Activated T-helper 2 cell treated with anti-CD3 and anti-CD28 coated beads, Interferon-gamma antibody, Interleukin-2, Interleukin-4, amounts not matched to agents 10 μg/mL and 5 μg/mL and 100 μg/mL, durations not matched to agents 14 hours and 24 hours and 36 hours (primary cell): ENCODE results near the gene UCKL1. TPM values are rescaled to one million over a fixed set of nuclear protein-coding genes. Genes with fewer than 3 reads are reported as not detected.
A peak's percentile ranks its signal among the peaks of the same experiment; 100 is the strongest.
"Not testable (repeated sequence)": the region's sequence is repeated elsewhere in the genome, so short reads cannot be mapped to it uniquely, and the experiment has no call there.

ENCODE experiments used
- DNase-seq: peaks from one replicate; pipeline ENCODE4 v3.0.0; 2021; ENCODE audit warnings: low spot score
- H3K27ac Mint-ChIP-seq: one replicate; pipeline ENCODE4 v1.8.0; 2021; ENCODE audit warnings: mixed read lengths
- H3K27me3 Mint-ChIP-seq: one replicate; pipeline ENCODE4 v1.8.0; 2021; ENCODE audit warnings: low read depth, mixed read lengths
- H3K36me3 Mint-ChIP-seq: one replicate; pipeline ENCODE4 v1.8.0; 2021; ENCODE audit warnings: low read depth, mixed read lengths
- H3K4me1 Mint-ChIP-seq: one replicate; pipeline ENCODE4 v1.8.0; 2021; ENCODE audit warnings: low read depth, mixed read lengths
- H3K4me3 Mint-ChIP-seq: one replicate; pipeline ENCODE4 v1.8.0; 2021; ENCODE audit warnings: low read depth, mild to moderate bottlenecking, moderate library complexity, mixed read lengths
- H3K9me3 Mint-ChIP-seq: one replicate; pipeline ENCODE4 v1.8.0; 2021; ENCODE audit warnings: mixed read lengths
- intact Hi-C: fragments of 100-400 bp; cut with micrococcal nuclease; formaldehyde crosslinking; loops from one replicate; pipeline ENCODE4 v1.15.1; 2023
- total RNA-seq: library from RNA; stranded (reverse); gene quantifications from 2 replicates; pipeline ENCODE4 v1.2.3, GENCODE V29; 2022

UCKL1 gene
- total RNA-seq, 1 donor from 2014 or later: 48.7 TPM

DNA sequence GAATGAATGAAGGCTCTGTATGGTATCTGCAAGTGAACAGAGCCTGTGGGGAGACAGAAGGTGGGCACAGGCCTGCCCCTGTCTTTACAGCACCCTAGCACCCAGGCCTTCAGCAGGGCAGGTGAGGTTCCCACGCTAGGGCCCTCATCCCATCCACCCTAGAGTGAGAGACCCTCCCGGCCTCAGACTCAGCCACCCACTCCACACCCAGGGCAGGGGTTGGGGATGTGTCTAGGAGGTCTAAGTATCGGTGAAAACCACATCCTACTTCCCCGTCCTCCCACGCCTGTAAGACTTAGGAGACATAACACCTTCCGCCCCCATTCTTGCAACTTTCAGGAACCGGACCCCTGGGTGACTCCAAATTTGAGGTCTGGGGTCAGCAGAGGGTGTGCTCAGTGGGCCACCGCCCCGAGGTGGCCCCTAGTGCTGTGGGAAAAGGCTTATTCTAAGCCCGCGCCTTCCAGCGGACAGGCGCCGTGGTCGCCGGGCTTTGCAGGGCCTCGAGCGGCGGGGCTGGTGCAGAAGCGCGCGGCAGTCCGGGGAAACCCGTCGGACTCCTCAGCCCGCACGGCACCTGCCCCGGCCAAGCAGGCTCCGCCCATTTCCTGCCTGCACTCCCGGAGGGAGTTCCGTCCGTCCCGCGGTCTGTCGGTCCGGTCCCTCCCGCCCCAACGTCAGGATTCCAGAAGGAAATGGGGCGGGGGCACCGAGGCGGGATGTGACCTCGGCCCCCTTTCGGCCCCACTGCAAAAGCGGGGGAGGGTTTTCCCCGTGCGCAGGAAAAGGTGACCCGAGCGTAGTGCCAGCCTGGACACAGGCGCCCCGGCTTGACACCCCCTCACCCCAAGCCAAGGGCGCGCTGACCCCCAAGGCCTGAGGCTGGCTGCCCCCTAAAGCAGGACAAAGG lies 22.4 kb upstream of the UCKL1 start:
- H3K4me3 Mint-ChIP-seq: peak overlapping the region; percentile 83
- no peaks in the 10 kb centered on the region for H3K9me3 Mint-ChIP-seq
- H3K27ac Mint-ChIP-seq: peak overlapping the region; percentile 79
- H3K27me3 Mint-ChIP-seq: no peaks in the 10 kb centered on the region
- intact Hi-C loops: loop anchor here (10.0 kb wide), 2 partner anchors 114 to 274 kb away; partner anchors contain the start of genes ABHD16B, ARFRP1, TPD52L2 and ZGPAT
- H3K36me3 Mint-ChIP-seq: peaks cover 43% of the 10 kb centered on the region
- H3K4me1 Mint-ChIP-seq: peaks cover 57% of the 10 kb centered on the region
- peak; percentile 61 for DNase-seq

DNA sequence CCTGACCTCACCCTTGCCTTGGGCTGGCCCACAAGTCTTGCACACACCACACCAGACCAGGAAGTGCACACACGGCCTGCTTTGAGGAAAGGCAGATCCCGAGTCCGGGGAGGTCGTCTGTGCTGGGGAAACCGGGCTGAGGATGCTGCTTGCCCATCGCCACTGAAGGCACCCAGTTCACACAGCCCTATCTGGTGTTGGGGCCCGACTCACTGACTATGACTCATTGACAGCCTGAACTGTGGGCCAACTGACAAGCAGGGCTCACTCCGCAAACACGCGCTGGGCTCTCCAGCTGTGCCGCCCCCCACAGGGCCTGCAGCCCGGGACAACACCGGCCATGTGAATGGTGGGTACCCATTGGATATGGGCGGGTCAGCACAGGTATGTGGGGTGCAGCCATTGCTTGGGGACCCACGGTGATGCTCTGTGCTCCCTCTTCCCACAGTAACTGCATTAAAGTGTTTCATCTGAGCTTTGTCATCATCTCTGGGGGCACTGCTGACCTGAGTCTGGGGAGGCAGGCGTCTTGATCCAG lies 21.6 kb upstream of the UCKL1 start:
- no peaks in the 10 kb centered on the region for H3K9me3 Mint-ChIP-seq
- H3K27ac Mint-ChIP-seq: peak overlapping the region; percentile 79
- intact Hi-C loops: loop anchor here (1.0 to 10.0 kb wide), 3 partner anchors 82 to 273 kb away; partner anchors contain the start of genes ABHD16B, ARFRP1, TPD52L2 and ZGPAT
- H3K36me3 Mint-ChIP-seq: peaks cover 43% of the 10 kb centered on the region
- no peaks in the 10 kb centered on the region for H3K27me3 Mint-ChIP-seq
- peak overlapping the region; percentile 83 for H3K4me3 Mint-ChIP-seq
- DNase-seq: peak; percentile 60
- H3K4me1 Mint-ChIP-seq: peaks cover 56% of the 10 kb centered on the region

DNA sequence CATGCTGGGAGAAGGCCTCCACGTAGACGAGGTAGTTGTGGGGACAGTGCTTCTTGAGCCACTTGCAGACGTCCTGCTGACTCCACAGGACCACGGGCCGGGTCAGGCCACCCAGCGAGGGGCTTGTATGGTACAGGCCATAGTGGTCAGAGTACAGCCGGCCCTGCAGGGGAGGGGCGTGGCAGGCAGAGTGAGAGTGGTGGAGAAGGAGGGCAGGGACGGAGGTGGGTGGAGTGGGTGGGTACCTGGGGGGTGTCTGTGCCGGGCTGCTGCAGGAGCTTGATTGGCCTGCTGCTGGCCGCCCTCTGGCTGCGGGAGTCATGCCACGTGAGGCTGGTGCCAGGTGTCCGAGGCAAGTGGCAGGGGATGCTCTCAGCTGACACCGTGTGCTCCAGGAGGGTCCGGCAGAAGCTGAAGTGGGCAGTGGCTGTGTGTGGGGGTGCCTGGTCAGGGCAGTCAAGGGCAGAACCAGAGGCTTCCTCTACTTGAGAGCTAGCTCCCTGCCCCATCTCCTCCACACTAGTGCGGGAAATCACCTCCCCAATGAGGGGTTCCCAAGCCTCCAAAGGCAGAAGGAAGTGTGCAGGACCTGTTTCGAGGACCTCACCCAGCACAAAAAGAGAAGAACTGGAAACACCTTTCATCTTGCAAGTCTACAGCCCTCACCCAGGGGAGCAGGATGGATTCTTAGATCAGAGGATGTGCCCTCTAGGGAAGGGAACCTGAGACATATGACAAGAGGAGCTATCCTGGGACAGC lies 20.9 kb upstream of the UCKL1 start:
- no peak for DNase-seq
- Mint-ChIP-seq H3K4me1 (peaks cover 50% of the 10 kb centered on the region), H3K4me3 (peak overlapping the region; percentile 83), H3K9me3 (no peaks in the 10 kb centered on the region), H3K27me3 (no peaks in the 10 kb centered on the region), H3K36me3 (peaks cover 37% of the 10 kb centered on the region), H3K27ac (peak overlapping the region; percentile 79)
- intact Hi-C loops: loop anchor here (1.0 to 10.0 kb wide), 3 partner anchors 81 to 272 kb away; partner anchors contain the start of genes ABHD16B, ARFRP1, TPD52L2 and ZGPAT

- intact Hi-C loops: loop anchor here (10.0 kb wide), 2 partner anchors 112 to 272 kb away; partner anchors contain the start of genes ABHD16B, ARFRP1, TPD52L2 and ZGPAT
- Mint-ChIP-seq H3K4me1 (peaks cover 46% of the 10 kb centered on the region), H3K27ac (peak overlapping the region; percentile 56), H3K36me3 (peaks cover 33% of the 10 kb centered on the region), H3K4me3 (peak overlapping the region; percentile 83)
- not testable (repeated sequence) for H3K9me3 Mint-ChIP-seq, DNase-seq, H3K27me3 Mint-ChIP-seq
These were observed 20.3 kb upstream of the UCKL1 start for GRCh38 chr20:63976511-63976910.

GRCh38 chr20:63974402-63975200 lies 18.4 kb upstream of the UCKL1 start:
- no peak overlapping the region for H3K27ac Mint-ChIP-seq
- no peaks in the 10 kb centered on the region for H3K27me3 Mint-ChIP-seq
- H3K9me3 Mint-ChIP-seq: no peaks in the 10 kb centered on the region
- no peak overlapping the region for H3K4me3 Mint-ChIP-seq
- H3K4me1 Mint-ChIP-seq: peaks cover 34% of the 10 kb centered on the region
- no peak for DNase-seq
- H3K36me3 Mint-ChIP-seq: peaks cover 33% of the 10 kb centered on the region
- intact Hi-C loops: loop anchor here (1.0 to 10.0 kb wide), 3 partner anchors 110 to 436 kb away; partner anchors contain the start of genes ABHD16B, ARFRP1, TPD52L2 and ZGPAT

DNA sequence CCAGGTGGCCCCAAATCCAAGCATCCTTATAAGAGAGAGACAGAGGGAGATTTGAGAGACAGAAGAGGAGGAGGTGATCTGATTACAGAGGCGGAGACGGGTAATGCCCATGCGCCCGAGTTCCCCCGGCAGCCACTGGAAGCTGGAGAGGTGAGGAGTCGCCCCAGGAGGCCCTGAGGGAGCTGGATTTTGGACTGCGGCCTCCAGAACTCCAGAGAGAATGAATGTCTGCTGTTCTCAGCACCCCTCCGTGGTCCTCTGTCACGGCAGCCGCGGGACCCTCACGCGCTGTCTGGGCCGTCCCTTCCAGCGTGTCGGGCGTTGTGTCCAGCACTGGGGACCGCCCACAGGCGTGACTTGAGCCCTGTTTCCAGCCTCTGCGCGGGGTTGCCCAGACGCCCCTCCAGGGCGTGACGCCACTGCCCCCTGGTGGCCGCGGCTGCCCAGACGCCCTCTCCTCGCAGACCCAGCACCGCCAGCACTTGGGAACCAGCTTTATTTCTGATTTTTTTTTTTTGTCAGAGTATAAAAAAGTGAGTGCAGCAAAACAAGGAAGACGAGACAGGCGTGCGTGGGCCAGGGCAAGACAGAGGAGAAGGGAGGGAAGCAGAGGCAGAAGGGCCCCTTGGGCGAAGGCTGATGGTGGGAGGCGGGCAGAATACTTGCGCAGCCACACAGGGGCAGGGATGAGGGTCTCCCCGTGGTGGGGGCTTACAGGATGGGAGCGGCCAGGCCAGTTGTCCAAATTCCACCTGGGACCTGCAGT lies 17.6 kb upstream of the UCKL1 start:
- peaks cover 36% of the 10 kb centered on the region for H3K36me3 Mint-ChIP-seq
- no peaks in the 10 kb centered on the region for H3K27me3 Mint-ChIP-seq
- intact Hi-C loops: loop anchor here (1.0 to 10.0 kb wide), 3 partner anchors 109 to 436 kb away; partner anchors contain the start of genes ABHD16B, ARFRP1, TPD52L2 and ZGPAT
- H3K27ac Mint-ChIP-seq: no peak overlapping the region
- peak; percentile 66 for DNase-seq
- H3K4me3 Mint-ChIP-seq: no peak overlapping the region
- H3K4me1 Mint-ChIP-seq: peaks cover 36% of the 10 kb centered on the region
- no peaks in the 10 kb centered on the region for H3K9me3 Mint-ChIP-seq

- H3K27ac Mint-ChIP-seq: no peak overlapping the region
- H3K4me3 Mint-ChIP-seq: no peak overlapping the region
- intact Hi-C loops: loop anchor here (10.0 kb wide), 2 partner anchors 108 to 268 kb away; partner anchors contain the start of genes ABHD16B, ARFRP1, TPD52L2 and ZGPAT
- peaks cover 43% of the 10 kb centered on the region for H3K36me3 Mint-ChIP-seq
- no peaks in the 10 kb centered on the region for H3K9me3 Mint-ChIP-seq
- no peaks in the 10 kb centered on the region for H3K27me3 Mint-ChIP-seq
- no peak for DNase-seq
- H3K4me1 Mint-ChIP-seq: peaks cover 35% of the 10 kb centered on the region
These were observed 16.9 kb upstream of the UCKL1 start for GRCh38 chr20:63973160-63973479.

- intact Hi-C loops: loop anchor here (10.0 kb wide), 2 partner anchors 108 to 268 kb away; partner anchors contain the start of genes ABHD16B, ARFRP1, TPD52L2 and ZGPAT
- Mint-ChIP-seq H3K36me3 (peaks cover 44% of the 10 kb centered on the region), H3K27ac (no peak overlapping the region), H3K4me1 (peaks cover 29% of the 10 kb centered on the region), H3K4me3 (no peak overlapping the region), H3K27me3 (no peaks in the 10 kb centered on the region), H3K9me3 (no peaks in the 10 kb centered on the region)
- DNase-seq: no peak
These were observed 16.3 kb upstream of the UCKL1 start for GRCh38 chr20:63972312-63973159.

GRCh38 chr20:63971960-63972311 lies 15.7 kb upstream of the UCKL1 start:
- Mint-ChIP-seq H3K36me3 (peaks cover 43% of the 10 kb centered on the region), H3K4me1 (peaks cover 23% of the 10 kb centered on the region)
- not testable (repeated sequence) for H3K4me3 Mint-ChIP-seq, H3K27ac Mint-ChIP-seq, H3K27me3 Mint-ChIP-seq, DNase-seq, H3K9me3 Mint-ChIP-seq
- intact Hi-C loops: loop anchor here (10.0 kb wide), 2 partner anchors 107 to 267 kb away; partner anchors contain the start of genes ABHD16B, ARFRP1, TPD52L2 and ZGPAT

- peak overlapping the region; percentile 77 for H3K4me3 Mint-ChIP-seq
- H3K27ac Mint-ChIP-seq: peak overlapping the region; percentile 38
- H3K4me1 Mint-ChIP-seq: peaks cover 15% of the 10 kb centered on the region
- no peaks in the 10 kb centered on the region for H3K9me3 Mint-ChIP-seq
- H3K27me3 Mint-ChIP-seq: no peaks in the 10 kb centered on the region
- H3K36me3 Mint-ChIP-seq: peaks cover 43% of the 10 kb centered on the region
- DNase-seq: no peak
- intact Hi-C loops: loop anchor here (10.0 kb wide), 2 partner anchors 106 to 266 kb away; partner anchors contain the start of genes ABHD16B, ARFRP1, TPD52L2 and ZGPAT
These were observed 14.7 kb upstream of the UCKL1 start for GRCh38 chr20:63970714-63971431.
